ENCODE data around the gene ARMC2. TPM values are rescaled to one million over a fixed set of nuclear protein-coding genes. Genes with fewer than 3 reads are reported as not detected.
A peak's percentile ranks its signal among the peaks of the same experiment; 100 is the strongest.

ARMC2 gene
- total RNA-seq, 1 experiment from 2014 or later, result 1.1 TPM

DNA sequence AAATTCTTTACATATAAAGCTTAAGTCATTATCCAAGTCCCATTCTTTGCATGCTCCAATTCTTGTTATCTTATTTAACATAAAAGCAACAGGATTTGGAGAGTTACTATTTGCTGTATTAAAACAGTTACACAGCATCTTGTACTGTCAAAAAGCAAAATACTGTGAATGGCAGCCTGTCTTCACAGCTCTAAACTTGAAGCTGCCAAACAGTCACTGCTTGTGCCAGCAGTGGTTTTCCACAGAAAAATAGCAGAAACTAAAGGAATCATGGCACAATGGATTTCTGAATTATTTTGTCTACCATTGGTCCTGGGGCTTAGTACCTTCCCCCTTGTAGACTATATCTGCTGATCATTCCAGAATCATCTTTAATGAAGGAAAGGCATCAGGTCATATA lies 138.9 kb downstream of the ARMC2 start:
- Histone ChIP-seq H3K79me2 (ENCODE audit: low read length) (no peaks in the 10 kb centered on the region), H3F3A (ENCODE audit: low read length, unreplicated experiment) (no peaks in the 10 kb centered on the region), H3K27me3 (ENCODE audit: low read length) (no peaks in the 10 kb centered on the region), H4K20me1 (ENCODE audit: low read length) (no peaks in the 10 kb centered on the region), H3K36me3 (ENCODE audit: low read depth, low read length) (no peaks in the 10 kb centered on the region), H3K27ac (ENCODE audit: low read length) (no peak overlapping the region), H3K4me1 (ENCODE audit: insufficient read depth, low read length) (peaks cover 15% of the 10 kb centered on the region), H2AFZ (ENCODE audit: low read length) (no peak overlapping the region), H3K4me3 (ENCODE audit: low read length) (no peak overlapping the region), H3K9ac (ENCODE audit: low read length) (no peak overlapping the region), H3K4me2 (ENCODE audit: low read length) (no peak overlapping the region), H3K9me3 (ENCODE audit: low read length) (no peaks in the 10 kb centered on the region), H3K9me2 (replicated peaks; ENCODE audit: low read length) (no peaks in the 10 kb centered on the region)
- CTCF ChIA-PET, result interaction anchor here (0.8 kb wide), 1 partner anchor 11 kb away, joined by 3 read pairs; no protein-coding TSS in a partner anchor
- POLR2A ChIA-PET (ENCODE audit: unreplicated experiment), result no interaction called here
- ATAC-seq (no peak), DNase-seq (no peak)
- BruUV-seq (replicated peaks), result no TSS peak
- TF ChIP-seq EZH2phosphoT487 (IDR thresholded peaks at IDR 0.05; ENCODE audit: borderline replicate concordance, low read length), result no peak
- intact Hi-C loops (cut with micrococcal nuclease), result no loop called here

DNA sequence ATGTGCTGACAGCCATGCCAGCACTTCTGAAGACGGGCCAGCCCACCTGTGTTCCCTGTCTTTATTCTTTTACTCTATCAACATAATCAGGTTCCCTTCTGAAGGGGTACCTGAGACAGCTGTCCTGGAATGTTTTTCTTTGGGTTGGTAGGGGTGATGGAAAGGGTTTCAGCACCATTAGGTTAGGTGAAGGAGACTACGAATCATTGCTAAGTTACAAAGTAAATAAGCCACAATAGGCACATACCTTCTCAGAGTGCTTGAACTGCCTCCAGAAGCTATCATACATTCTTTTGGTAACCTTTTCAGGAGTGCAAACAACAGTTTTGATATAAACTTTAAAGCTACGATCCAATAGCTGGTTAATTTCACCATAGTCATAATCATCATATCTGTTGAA lies 140.1 kb downstream of the ARMC2 start:
- no TSS peak for BruUV-seq (replicated peaks)
- Histone ChIP-seq H2AFZ (ENCODE audit: low read length) (no peak overlapping the region), H3K27ac (ENCODE audit: low read length) (no peak overlapping the region), H3K4me2 (ENCODE audit: low read length) (no peak overlapping the region), H3K4me1 (ENCODE audit: insufficient read depth, low read length) (peaks cover 15% of the 10 kb centered on the region), H3K9me2 (replicated peaks; ENCODE audit: low read length) (no peaks in the 10 kb centered on the region), H3K9me3 (ENCODE audit: low read length) (no peaks in the 10 kb centered on the region), H3K9ac (ENCODE audit: low read length) (no peak overlapping the region), H3K4me3 (ENCODE audit: low read length) (no peak overlapping the region), H3K27me3 (ENCODE audit: low read length) (no peaks in the 10 kb centered on the region), H3F3A (ENCODE audit: low read length, unreplicated experiment) (no peaks in the 10 kb centered on the region), H4K20me1 (ENCODE audit: low read length) (no peaks in the 10 kb centered on the region), H3K36me3 (ENCODE audit: low read depth, low read length) (no peaks in the 10 kb centered on the region), H3K79me2 (ENCODE audit: low read length) (no peaks in the 10 kb centered on the region)
- POLR2A ChIA-PET (ENCODE audit: unreplicated experiment), result no interaction called here
- CTCF ChIA-PET, result no interaction called here
- DNase-seq, result peak; percentile 25
- ATAC-seq, result peak; percentile 58; the same call in 1 of the 2 replicates
- intact Hi-C loops (cut with micrococcal nuclease), result no loop called here
- TF ChIP-seq EZH2 (IDR thresholded peaks at IDR 0.05; ENCODE audit: low read length, unreplicated experiment), result no peak
- no peak for TF ChIP-seq EZH2phosphoT487 (IDR thresholded peaks at IDR 0.05; ENCODE audit: borderline replicate concordance, low read length)
- TF ChIP-seq, protein P1, sequence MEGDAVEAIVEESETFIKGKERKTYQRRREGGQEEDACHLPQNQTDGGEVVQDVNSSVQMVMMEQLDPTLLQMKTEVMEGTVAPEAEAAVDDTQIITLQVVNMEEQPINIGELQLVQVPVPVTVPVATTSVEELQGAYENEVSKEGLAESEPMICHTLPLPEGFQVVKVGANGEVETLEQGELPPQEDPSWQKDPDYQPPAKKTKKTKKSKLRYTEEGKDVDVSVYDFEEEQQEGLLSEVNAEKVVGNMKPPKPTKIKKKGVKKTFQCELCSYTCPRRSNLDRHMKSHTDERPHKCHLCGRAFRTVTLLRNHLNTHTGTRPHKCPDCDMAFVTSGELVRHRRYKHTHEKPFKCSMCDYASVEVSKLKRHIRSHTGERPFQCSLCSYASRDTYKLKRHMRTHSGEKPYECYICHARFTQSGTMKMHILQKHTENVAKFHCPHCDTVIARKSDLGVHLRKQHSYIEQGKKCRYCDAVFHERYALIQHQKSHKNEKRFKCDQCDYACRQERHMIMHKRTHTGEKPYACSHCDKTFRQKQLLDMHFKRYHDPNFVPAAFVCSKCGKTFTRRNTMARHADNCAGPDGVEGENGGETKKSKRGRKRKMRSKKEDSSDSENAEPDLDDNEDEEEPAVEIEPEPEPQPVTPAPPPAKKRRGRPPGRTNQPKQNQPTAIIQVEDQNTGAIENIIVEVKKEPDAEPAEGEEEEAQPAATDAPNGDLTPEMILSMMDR (conservative IDR thresholded peaks at IDR 0.05; ENCODE audit: low read depth, low read length), result no peak

DNA sequence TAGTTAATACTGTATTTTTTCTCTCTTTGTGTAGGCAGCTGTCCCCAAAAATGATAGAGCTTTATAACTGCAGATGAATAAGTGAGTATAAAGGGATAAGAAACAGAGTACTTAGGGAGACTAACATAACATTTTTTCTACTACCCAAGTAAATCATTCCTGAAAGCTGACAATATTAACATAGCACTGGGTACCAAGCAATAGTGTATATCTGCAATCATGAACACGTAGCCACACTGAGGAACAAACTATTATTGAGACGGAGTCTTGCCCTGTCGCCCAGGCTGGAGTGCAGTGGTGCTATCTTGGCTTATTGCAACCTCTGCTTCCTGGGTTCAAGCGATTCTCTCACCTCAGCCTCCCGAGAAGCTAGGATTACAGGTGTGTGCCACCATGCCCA lies 140.5 kb downstream of the ARMC2 start:
- Histone ChIP-seq H3K9me2 (replicated peaks; ENCODE audit: low read length) (no peaks in the 10 kb centered on the region), H3K4me3 (ENCODE audit: low read length) (no peak overlapping the region), H3K4me2 (ENCODE audit: low read length) (no peak overlapping the region), H3K79me2 (ENCODE audit: low read length) (no peaks in the 10 kb centered on the region), H3K9me3 (ENCODE audit: low read length) (no peaks in the 10 kb centered on the region), H4K20me1 (ENCODE audit: low read length) (no peaks in the 10 kb centered on the region), H3F3A (ENCODE audit: low read length, unreplicated experiment) (no peaks in the 10 kb centered on the region), H3K27me3 (ENCODE audit: low read length) (no peaks in the 10 kb centered on the region), H3K36me3 (ENCODE audit: low read depth, low read length) (no peaks in the 10 kb centered on the region), H3K4me1 (ENCODE audit: insufficient read depth, low read length) (peaks cover 15% of the 10 kb centered on the region), H3K27ac (ENCODE audit: low read length) (no peak overlapping the region), H2AFZ (ENCODE audit: low read length) (no peak overlapping the region), H3K9ac (ENCODE audit: low read length) (no peak overlapping the region)
- CTCF ChIA-PET, result no interaction called here
- no TSS peak for BruUV-seq (replicated peaks)
- POLR2A ChIA-PET (ENCODE audit: unreplicated experiment), result no interaction called here
- no peak for TF ChIP-seq EZH2 (IDR thresholded peaks at IDR 0.05; ENCODE audit: low read length, unreplicated experiment)
- TF ChIP-seq, protein P1 (conservative IDR thresholded peaks at IDR 0.05; ENCODE audit: low read depth, low read length), result no peak
- TF ChIP-seq EZH2phosphoT487 (IDR thresholded peaks at IDR 0.05; ENCODE audit: borderline replicate concordance, low read length), result no peak
- DNase-seq (no peak), ATAC-seq (no peak)
- intact Hi-C loops (cut with micrococcal nuclease), result no loop called here
